K562 (cell line): Measurements from ENCODE around the gene RMND5B. TPM values are rescaled to one million over a fixed set of nuclear protein-coding genes. Genes with fewer than 3 reads are reported as not detected.

Experiments used
- BCOR ChIP-seq: fragments of 450-650 bp; IDR thresholded peaks from 2 replicates; pipeline ENCODE4 v1.6.1; 2016
- CBFB ChIP-seq: sonication (generic); formaldehyde crosslinking; IDR thresholded peaks from 2 replicates; pipeline ENCODE4 v1.4.0; 2020; ENCODE audit warnings: mild to moderate bottlenecking, missing genetic modification reagents
- CHD2 ChIP-seq: IDR thresholded peaks from 2 replicates; pipeline ENCODE4 v1.6.1; 2011; ENCODE audit warnings: low read depth, low read length
- E4F1 ChIP-seq: fragments of 250-450 bp; sonication (Bioruptor Pico); IDR thresholded peaks from 2 replicates; pipeline ENCODE4 v1.5.0; 2021; ENCODE audit warnings: mild to moderate bottlenecking, borderline replicate concordance
- ELK1 ChIP-seq: sonication (generic); formaldehyde crosslinking; IDR thresholded peaks from 2 replicates; pipeline ENCODE4 v1.8.1; 2022; ENCODE audit warnings: missing genetic modification reagents
- HSF4 ChIP-seq: fragments of 250-450 bp; sonication (Bioruptor Pico); IDR thresholded peaks from 2 replicates; pipeline ENCODE4 v2.1.2; 2022; ENCODE audit warnings: mild to moderate bottlenecking, moderate library complexity, borderline replicate concordance
- ILF3 ChIP-seq: fragments of 450-650 bp; IDR thresholded peaks from 2 replicates; pipeline ENCODE4 v1.6.1; 2018; ENCODE audit warnings: antibody characterized with exemption, mild to moderate bottlenecking, moderate library complexity, borderline replicate concordance
- IRF9 ChIP-seq: fragments of 450-650 bp; IDR thresholded peaks from 2 replicates; pipeline ENCODE4 v1.6.1; 2016; ENCODE audit warnings: missing biosample characterization, missing genetic modification characterization
- NEUROD1 ChIP-seq: fragments of 150-350 bp; IDR thresholded peaks from 2 replicates; pipeline ENCODE4 v1.6.1; 2014; ENCODE audit warnings: borderline replicate concordance, low read length, low read depth; ENCODE audit not compliant: partially characterized antibody
- RBFOX2 ChIP-seq: fragments of 200-400 bp; formaldehyde crosslinking; IDR thresholded peaks from 2 replicates; pipeline ENCODE4 v1.6.1; 2017; ENCODE audit warnings: low read depth, mild to moderate bottlenecking, low read length, moderate library complexity
- RFX1 ChIP-seq: fragments of 450-650 bp; IDR thresholded peaks from 2 replicates; pipeline ENCODE4 v1.6.1; 2016; ENCODE audit warnings: mild to moderate bottlenecking, moderate library complexity
- SIN3A ChIP-seq, 2 experiments: fragments of 150-350 bp in 1 of 2; IDR thresholded peaks; 2 replicates each; pipeline ENCODE4 v1.6.1; 2011 to 2016; ENCODE audit warnings: borderline replicate concordance in 2 of 2, low read depth in 2 of 2, low read length in 2 of 2, mild to moderate bottlenecking in 2 of 2, moderate library complexity in 2 of 2; ENCODE audit not compliant: control insufficient read depth in 1 of 2
- SP1 ChIP-seq: sonication (generic); formaldehyde crosslinking; IDR thresholded peaks from 2 replicates; pipeline ENCODE4 v1.8.1; 2022; ENCODE audit warnings: mild to moderate bottlenecking, missing genetic modification reagents
- TEAD1 ChIP-seq, 2 experiments: fragments of 450-650 bp in 1 of 2; sonication (generic) in 1 of 2; formaldehyde crosslinking; IDR thresholded peaks; 2 replicates each; pipeline versions ENCODE4 v1.4.0 to v1.8.0; 2020 to 2022; ENCODE audit warnings: mild to moderate bottlenecking in 2 of 2, missing genetic modification reagents in 1 of 2
- ZFX ChIP-seq: sonication (generic); formaldehyde crosslinking; IDR thresholded peaks from 2 replicates; pipeline ENCODE4 v1.8.0; 2022; ENCODE audit warnings: mild to moderate bottlenecking, missing genetic modification reagents, moderate library complexity
- ZNF175 ChIP-seq: fragments of 200-800 bp; sonication (Bioruptor generic); IDR thresholded peaks from 2 replicates; pipeline ENCODE4 v1.6.1; 2016; ENCODE audit warnings: low read depth, mild to moderate bottlenecking, missing genetic modification characterization, missing compliant biosample characterization
- ZNF280A ChIP-seq: fragments of 450-650 bp; IDR thresholded peaks from 2 replicates; pipeline ENCODE4 v1.6.1; 2018; ENCODE audit warnings: mild to moderate bottlenecking, low read depth; ENCODE audit not compliant: partially characterized antibody
- ZNF311 ChIP-seq: fragments of 250-450 bp; sonication (Bioruptor Pico); IDR thresholded peaks from 2 replicates; pipeline ENCODE4 v1.4.0; 2020; ENCODE audit warnings: mild to moderate bottlenecking, moderate library complexity
- ZNF561 ChIP-seq: fragments of 450-650 bp; formaldehyde crosslinking; conservative IDR thresholded peaks from 2 replicates; pipeline ENCODE4 v1.4.0; 2020; ENCODE audit warnings: mild to moderate bottlenecking, moderate library complexity
- polyA plus RNA-seq, 8 experiments: library from polyadenylated mRNA; depleted of rRNA in 4 of 8; stranded (reverse) in 5 of 8; unstranded in 3 of 8; fragments of >200 nt; fragmentation: Nextera tagmentation in 2 of 8; fragmentation: Illumina TruSeq in 1 of 8; extraction: Ambion mirVana in 2 of 8; extraction: Trizol in 1 of 8; gene quantifications; 2 replicates each; pipeline versions ENCODE4 v1.2.1 to v1.2.3, GENCODE V29; 2011 to 2014; ENCODE audit warnings: inconsistent platforms in 1 of 8, missing spikeins in 1 of 8
- total RNA-seq, 7 experiments: library from RNA; depleted of rRNA in 6 of 7; stranded (reverse); fragments of >200 nt in 6 of 7; fragmentation: Illumina TruSeq in 2 of 7; extraction: Trizol in 2 of 7; gene quantifications; 2 replicates each; pipeline versions ENCODE4 v1.2.1 to v1.2.3, GENCODE V29; 2011 to 2021; ENCODE audit warnings: low replicate concordance in 1 of 7

The RMND5B gene
- total and polyA plus RNA-seq, 9 of the 15 experiments (the other 6 are each of a cell fraction or from before 2014, with no cell fraction given) = 2.6 to 57.0 (median 28.3) TPM

GRCh38 chr5:178114325-178115135 is 16.3 kb upstream of the RMND5B start (continued):
- no peak for TF ChIP-seq CHD2
- TF ChIP-seq ZNF561 = no peak
- no peak for TF ChIP-seq SIN3A (IDR thresholded peaks at IDR 0.05; ENCODE audit: borderline replicate concordance in 2 of 2, control insufficient read depth in 1 of 2, low read depth in 2 of 2, low read length in 2 of 2)
- TF ChIP-seq RBFOX2 = peak; percentile 56
- TF ChIP-seq ILF3 = no peak
- TF ChIP-seq E4F1 (CRISPR knock-in tag) = no peak
- TF ChIP-seq CBFB (CRISPR knock-in tag) = peak; percentile 26; the same call in 1 of the 2 replicates
- no peak for TF ChIP-seq NEUROD1
- TF ChIP-seq SP1 = 0 out of 2 replicates have a peak, but pooled peaks have one; percentile 15
- no peak for TF ChIP-seq ELK1 (CRISPR knock-in tag)
- no peak for TF ChIP-seq ZFX (CRISPR knock-in tag)
- peak in 1 of 2 experiments; percentile 62; a peak in 1 of 4 replicates for TF ChIP-seq TEAD1 (CRISPR knock-in tag; IDR thresholded peaks at IDR 0.05)
- TF ChIP-seq HSF4 (CRISPR knock-in tag) = no peak
- no peak for TF ChIP-seq RFX1
- peak; percentile 48; the same call in 1 of the 2 replicates for TF ChIP-seq BCOR
- no peak for TF ChIP-seq ZNF175 (CRISPR knock-in tag)
- TF ChIP-seq ZNF311 (CRISPR knock-in tag) = no peak
- TF ChIP-seq ZNF280A = no peak
- no peak for TF ChIP-seq IRF9 (tag)
